ENCODE data around the gene TRAF7. TPM values are rescaled to one million over a fixed set of nuclear protein-coding genes. Genes with fewer than 3 reads are reported as not detected.
A peak's percentile ranks its signal among the peaks of the same experiment; 100 is the strongest.

The TRAF7 gene
- total and polyA plus RNA-seq, 2 of the 13 experiments (the other 11 are each of a cell fraction or from before 2014, with no cell fraction given), result 47.9 to 65.6 TPM

DNA sequence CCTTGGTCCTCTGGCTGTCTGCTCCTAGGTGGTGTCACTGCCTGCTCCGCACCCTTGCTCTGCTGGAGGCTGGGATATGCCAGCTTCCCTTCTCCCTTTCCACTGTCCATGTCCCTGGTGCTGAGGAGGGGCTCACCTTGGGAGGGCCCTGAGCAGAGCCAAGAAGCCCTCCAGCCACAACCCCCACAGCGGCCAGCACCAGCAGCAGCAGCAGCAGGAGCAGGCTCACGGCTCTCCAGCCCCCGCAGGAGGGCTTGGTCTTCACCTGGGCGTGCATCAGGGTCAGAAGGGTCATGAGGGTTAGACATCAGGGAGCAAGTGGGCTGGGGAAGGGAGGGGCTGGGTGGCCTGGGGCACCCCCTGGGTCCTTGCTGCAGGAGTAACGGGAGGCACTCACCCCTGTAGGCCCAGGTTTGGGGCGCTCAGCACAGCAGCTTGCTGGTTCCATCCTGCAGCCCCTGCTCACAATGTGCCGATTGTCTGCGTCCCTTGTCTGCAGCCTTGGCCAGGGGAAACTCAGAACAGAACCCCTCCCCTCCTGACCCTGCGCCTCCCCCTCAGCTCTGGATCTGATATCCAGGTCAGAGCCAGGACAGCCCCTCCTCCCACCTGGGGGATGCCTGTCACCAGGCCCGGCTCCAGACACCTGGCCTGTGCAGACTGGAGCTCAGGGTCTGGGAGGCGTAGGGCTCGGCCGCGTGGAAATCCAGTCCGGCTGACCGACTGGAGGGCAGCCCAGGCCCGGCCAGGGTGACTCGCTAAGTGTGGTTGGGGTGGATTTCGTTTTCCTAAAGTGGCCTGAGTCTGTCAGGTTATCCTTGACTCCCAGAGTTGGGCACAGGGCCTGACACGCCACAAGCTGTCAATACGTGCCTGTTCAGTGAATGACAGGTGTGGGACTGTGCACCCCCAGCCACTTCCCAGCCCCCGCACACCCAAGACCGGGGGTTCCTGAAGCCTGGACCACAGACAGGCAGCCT, 55.1 kb downstream of the TRAF7 start, which contains the start of gene BRICD5 (continued):
- TF ChIP-seq RBM22 (optimal IDR thresholded peaks at IDR 0.05; ENCODE audit: low read length) (peak; percentile 12), CCAR2 (optimal IDR thresholded peaks at IDR 0.05; ENCODE audit: low read depth, low read length) (no peak), NFE2 (CRISPR knock-in tag; IDR thresholded peaks at IDR 0.05) (no peak), ZNF20 (CRISPR knock-in tag; IDR thresholded peaks at IDR 0.05) (no peak), HNF4G (IDR thresholded peaks at IDR 0.05; ENCODE audit: borderline replicate concordance, low read depth, low read length) (no peak), HNF4G (CRISPR knock-in tag; IDR thresholded peaks at IDR 0.05; ENCODE audit: borderline replicate concordance, low read depth) (0 out of 2 replicates have a peak, but pooled peaks have one; percentile 44), ZBTB21 (CRISPR knock-in tag; IDR thresholded peaks at IDR 0.05) (no peak), ESRRA (CRISPR knock-in tag; IDR thresholded peaks at IDR 0.05; ENCODE audit: low read depth) (no peak), ZNF816 (CRISPR knock-in tag; IDR thresholded peaks at IDR 0.05; ENCODE audit: borderline replicate concordance) (no peak), FOXJ3 (CRISPR knock-in tag; IDR thresholded peaks at IDR 0.05; ENCODE audit: borderline replicate concordance) (no peak), AGO1 (IDR thresholded peaks at IDR 0.05; ENCODE audit: low read depth, low read length, poor library complexity, severe bottlenecking) (peak; percentile 91), ZNF781 (CRISPR knock-in tag; IDR thresholded peaks at IDR 0.05; ENCODE audit: borderline replicate concordance, not compliant biosample characterization) (no peak), MAFK (conservative IDR thresholded peaks at IDR 0.05 in 1 of 2, IDR thresholded peaks at IDR 0.05 in 1 of 2; ENCODE audit: low read length in 2 of 2) (no peak), HHEX (CRISPR knock-in tag; IDR thresholded peaks at IDR 0.05) (no peak), ZNF335 (CRISPR knock-in tag; IDR thresholded peaks at IDR 0.05) (no peak), IKZF4 (CRISPR knock-in tag; IDR thresholded peaks at IDR 0.05; ENCODE audit: borderline replicate concordance, low read depth, not compliant biosample characterization) (no peak), NCOA1 (CRISPR knock-in tag; IDR thresholded peaks at IDR 0.05) (0 out of 2 replicates have a peak, but pooled peaks have one; percentile 50), GPN1 (CRISPR knock-in tag; IDR thresholded peaks at IDR 0.05; ENCODE audit: borderline replicate concordance) (no peak), SPEN (CRISPR knock-in tag; IDR thresholded peaks at IDR 0.05; ENCODE audit: low read depth) (no peak), ZNF136 (CRISPR knock-in tag; IDR thresholded peaks at IDR 0.05; ENCODE audit: low read depth) (no peak)
- TF ChIP-seq, protein P1, sequence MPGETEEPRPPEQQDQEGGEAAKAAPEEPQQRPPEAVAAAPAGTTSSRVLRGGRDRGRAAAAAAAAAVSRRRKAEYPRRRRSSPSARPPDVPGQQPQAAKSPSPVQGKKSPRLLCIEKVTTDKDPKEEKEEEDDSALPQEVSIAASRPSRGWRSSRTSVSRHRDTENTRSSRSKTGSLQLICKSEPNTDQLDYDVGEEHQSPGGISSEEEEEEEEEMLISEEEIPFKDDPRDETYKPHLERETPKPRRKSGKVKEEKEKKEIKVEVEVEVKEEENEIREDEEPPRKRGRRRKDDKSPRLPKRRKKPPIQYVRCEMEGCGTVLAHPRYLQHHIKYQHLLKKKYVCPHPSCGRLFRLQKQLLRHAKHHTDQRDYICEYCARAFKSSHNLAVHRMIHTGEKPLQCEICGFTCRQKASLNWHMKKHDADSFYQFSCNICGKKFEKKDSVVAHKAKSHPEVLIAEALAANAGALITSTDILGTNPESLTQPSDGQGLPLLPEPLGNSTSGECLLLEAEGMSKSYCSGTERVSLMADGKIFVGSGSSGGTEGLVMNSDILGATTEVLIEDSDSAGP (CRISPR knock-in tag; IDR thresholded peaks at IDR 0.05; ENCODE audit: borderline replicate concordance), result peak; percentile 7; the same call in 1 of the 2 replicates
- TF ChIP-seq, protein P2, sequence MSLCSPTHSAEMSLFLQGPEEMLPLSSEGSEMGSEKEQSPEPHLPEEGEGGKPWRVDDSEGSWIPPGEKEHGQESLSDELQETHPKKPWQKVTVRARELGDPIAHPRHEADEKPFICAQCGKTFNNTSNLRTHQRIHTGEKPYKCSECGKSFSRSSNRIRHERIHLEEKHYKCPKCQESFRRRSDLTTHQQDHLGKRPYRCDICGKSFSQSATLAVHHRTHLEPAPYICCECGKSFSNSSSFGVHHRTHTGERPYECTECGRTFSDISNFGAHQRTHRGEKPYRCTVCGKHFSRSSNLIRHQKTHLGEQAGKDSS (CRISPR knock-in tag; IDR thresholded peaks at IDR 0.05; ENCODE audit: borderline replicate concordance, low read depth), result no peak
- TF ChIP-seq, protein P3, sequence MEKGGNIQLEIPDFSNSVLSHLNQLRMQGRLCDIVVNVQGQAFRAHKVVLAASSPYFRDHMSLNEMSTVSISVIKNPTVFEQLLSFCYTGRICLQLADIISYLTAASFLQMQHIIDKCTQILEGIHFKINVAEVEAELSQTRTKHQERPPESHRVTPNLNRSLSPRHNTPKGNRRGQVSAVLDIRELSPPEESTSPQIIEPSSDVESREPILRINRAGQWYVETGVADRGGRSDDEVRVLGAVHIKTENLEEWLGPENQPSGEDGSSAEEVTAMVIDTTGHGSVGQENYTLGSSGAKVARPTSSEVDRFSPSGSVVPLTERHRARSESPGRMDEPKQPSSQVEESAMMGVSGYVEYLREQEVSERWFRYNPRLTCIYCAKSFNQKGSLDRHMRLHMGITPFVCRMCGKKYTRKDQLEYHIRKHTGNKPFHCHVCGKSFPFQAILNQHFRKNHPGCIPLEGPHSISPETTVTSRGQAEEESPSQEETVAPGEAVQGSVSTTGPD (CRISPR knock-in tag; IDR thresholded peaks at IDR 0.05), result no peak
- TF ChIP-seq, protein P4, sequence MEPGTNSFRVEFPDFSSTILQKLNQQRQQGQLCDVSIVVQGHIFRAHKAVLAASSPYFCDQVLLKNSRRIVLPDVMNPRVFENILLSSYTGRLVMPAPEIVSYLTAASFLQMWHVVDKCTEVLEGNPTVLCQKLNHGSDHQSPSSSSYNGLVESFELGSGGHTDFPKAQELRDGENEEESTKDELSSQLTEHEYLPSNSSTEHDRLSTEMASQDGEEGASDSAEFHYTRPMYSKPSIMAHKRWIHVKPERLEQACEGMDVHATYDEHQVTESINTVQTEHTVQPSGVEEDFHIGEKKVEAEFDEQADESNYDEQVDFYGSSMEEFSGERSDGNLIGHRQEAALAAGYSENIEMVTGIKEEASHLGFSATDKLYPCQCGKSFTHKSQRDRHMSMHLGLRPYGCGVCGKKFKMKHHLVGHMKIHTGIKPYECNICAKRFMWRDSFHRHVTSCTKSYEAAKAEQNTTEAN (CRISPR knock-in tag; conservative IDR thresholded peaks at IDR 0.05), result no peak
